Measurements from ENCODE around the gene SPRR2E.
"Not testable (repeated sequence)": the region's sequence is repeated elsewhere in the genome, so short reads cannot be mapped to it uniquely, and the experiment has no call there.

SPRR2E gene

DNA sequence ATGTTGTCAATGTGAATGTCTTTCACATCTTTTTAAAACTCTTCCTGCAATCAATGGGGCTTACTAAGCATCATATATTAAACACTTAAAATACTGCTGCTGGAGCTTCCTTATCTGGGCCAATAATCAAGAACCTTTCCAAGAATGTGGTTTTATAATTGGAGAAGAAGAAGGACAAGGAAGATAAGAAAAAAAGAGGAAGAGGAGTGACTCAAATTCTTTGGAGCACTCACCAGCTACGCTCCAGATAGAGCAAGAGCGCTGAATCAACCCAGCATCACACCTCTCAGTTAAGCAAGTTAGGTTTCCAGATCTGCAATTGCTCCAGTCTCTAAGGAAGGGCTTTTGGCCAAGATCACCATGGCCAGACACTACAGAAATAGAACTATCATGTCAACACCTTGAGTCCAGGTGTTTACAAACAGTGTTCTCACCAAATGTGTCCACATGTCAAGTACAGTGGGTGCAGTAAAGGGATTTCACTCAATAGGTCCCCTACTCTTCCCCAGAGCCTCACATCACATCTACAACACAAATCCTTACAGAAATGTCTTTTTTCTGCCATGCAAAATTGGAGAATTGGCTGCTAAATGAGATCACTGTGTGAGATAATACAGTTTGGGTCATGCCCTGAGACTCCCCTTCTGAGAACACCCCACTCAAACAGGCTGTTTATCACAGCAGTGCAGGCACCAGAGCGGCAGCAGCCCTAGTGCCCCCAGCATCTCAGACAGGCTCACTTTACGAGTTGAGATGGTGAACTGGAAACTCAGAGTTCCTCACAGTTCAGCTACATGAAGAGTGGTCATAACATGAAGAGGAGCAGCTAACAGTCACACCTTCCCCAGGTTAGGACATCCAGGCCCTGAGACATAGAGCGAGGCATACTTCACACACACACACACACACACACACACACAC is 21.3 kb downstream of the SPRR2E start:
- no peak for DNase-seq
- in situ Hi-C loops (cut with HindIII; ENCODE audit: low pct_ligation_motif_present, low pct_unique_long_range_greater_than_20kb, low sequenced_read_pairs): no loop called here

GRCh38 chr1:153071511-153071910 is 22.8 kb downstream of the SPRR2E start, which contains the start of gene SPRR2B:
Gene SPRR2B, minus strand, starts transcription at chr1:153071611. Its CDS starts 772 bp downstream, at chr1:153070839.
- no peak for DNase-seq
- in situ Hi-C loops (cut with HindIII; ENCODE audit: low pct_ligation_motif_present, low pct_unique_long_range_greater_than_20kb, low sequenced_read_pairs): no loop called here

DNA sequence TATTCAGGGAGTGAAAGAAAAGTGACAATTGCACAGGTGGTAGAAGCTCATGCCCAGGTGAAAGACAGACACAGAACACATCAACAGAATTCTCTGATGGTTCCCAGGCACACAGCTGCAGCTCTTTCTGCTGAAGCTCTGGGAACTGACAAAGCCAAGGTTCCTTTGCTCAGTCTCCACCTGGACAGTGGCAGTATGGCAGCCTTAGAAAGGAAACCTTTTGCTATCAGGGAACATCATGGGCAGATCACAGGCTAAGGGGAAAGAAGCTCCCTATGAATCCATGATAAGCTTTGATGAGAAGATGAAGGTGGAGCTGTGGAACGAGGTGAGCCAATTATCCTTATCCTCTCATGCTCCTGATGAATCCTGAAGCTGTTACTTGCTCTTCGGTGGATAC is 24.1 kb downstream of the SPRR2E start:
- in situ Hi-C loops (cut with HindIII; ENCODE audit: low pct_ligation_motif_present, low pct_unique_long_range_greater_than_20kb, low sequenced_read_pairs): no loop called here
- DNase-seq: no peak

DNA sequence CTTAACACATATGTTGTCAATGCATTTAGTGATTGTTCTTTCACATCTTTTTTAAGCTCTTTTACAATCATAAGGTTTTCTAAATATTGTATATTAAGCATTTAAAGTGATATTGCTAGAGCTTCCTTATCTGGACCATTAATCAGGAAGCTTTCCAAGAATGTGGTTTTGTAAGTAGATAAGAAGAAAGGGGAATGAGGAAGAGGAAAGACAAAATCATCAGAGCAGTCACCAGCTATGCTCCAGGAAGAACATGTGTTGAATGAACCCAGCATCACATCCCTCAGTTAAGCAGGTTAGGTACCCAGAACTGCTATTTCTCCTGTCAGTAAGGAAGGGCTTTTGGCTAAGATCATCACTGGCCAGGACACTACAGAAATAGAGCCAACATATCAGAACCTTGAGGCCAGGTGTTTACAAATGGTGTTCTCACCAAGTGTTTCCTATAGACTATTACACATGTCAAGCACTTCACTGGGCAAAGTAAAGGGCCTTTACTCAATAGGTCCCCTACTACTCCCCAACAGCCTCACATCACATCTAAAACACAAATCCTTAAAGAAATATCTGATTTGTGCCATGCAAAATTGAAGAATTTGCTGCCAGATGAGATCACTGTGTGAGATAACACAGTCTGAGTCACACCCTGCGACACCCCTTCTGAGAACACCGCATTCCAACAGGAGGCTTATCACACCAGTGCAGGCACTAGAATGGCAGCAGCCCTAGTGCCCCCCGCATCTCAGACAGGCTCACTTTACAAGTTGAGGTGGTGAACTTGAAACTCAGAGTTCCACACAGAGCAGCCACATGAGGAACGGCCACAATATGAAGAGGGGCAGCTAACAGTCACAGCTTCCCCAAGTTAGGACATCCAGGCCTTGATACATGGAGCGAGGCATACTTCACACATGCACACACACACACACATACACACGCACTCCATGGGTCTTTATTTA is 35.2 kb downstream of the SPRR2E start:
- DNase-seq: no peak
- in situ Hi-C loops (cut with HindIII; ENCODE audit: low pct_ligation_motif_present, low pct_unique_long_range_greater_than_20kb, low sequenced_read_pairs): no loop called here

- no peak for DNase-seq
- in situ Hi-C loops (cut with HindIII; ENCODE audit: low pct_ligation_motif_present, low pct_unique_long_range_greater_than_20kb, low sequenced_read_pairs): no loop called here
These were observed 36.2 kb downstream of the SPRR2E start for GRCh38 chr1:153058154-153058553.

DNA sequence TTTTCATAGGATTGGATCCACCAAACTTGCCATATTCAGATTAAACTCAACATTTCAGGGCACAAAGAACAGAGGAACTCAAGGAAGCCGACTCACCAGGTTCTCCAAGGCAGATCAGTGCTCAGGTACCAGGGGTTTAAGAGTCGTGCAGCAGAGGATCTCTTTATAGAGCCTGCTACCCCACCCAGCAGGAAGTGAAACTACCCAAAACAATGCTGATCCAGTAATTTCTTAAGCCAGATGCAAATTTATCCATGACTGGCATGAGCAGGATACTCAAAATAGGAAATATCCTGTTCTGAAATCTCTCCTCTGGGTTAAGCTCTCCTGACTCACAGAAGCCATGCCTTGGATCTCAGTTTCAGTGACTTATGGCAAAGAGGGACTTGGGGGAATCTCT is 37.0 kb downstream of the SPRR2E start, which contains the start of gene SPRR2A:
SPRR2A (minus strand) TSS at position 138 of the 400 bp plus-strand sequence. CDS start 777 bp downstream, outside the sequence.
- in situ Hi-C loops (cut with HindIII; ENCODE audit: low pct_ligation_motif_present, low pct_unique_long_range_greater_than_20kb, low sequenced_read_pairs): no loop called here
- no peak for DNase-seq

- in situ Hi-C loops (cut with HindIII; ENCODE audit: low pct_ligation_motif_present, low pct_unique_long_range_greater_than_20kb, low sequenced_read_pairs); DNase-seq: not testable (repeated sequence)
These were observed 38.2 kb downstream of the SPRR2E start for GRCh38 chr1:153056111-153056510.

DNA sequence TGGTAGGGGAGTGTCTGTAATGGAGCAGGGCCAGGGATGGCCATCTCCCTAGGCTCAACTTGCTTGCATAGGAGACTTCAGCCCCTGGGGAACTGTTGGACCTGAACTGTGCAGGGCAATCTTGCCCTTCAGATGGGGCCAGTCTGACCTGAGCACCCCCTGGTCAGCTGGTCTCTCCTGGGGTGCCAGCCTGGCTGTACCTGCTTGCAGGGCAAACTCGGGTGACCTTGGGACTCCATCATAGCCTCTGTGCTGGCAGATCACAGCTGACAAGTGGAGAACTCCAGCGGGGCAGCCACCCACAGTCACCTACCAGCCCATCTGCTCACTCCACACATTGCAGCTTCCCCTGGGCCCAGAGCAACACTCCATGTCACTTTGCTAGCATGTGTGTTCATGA is 45.1 kb downstream of the SPRR2E start:
- DNase-seq: no peak
- in situ Hi-C loops (cut with HindIII; ENCODE audit: low pct_ligation_motif_present, low pct_unique_long_range_greater_than_20kb, low sequenced_read_pairs): no loop called here
